Activated T-cell treated with anti-CD3 and anti-CD28 coated beads, Interleukin-2, amount 50 U/mL, for 1 hour (primary cell): ENCODE measurements around the gene ATP8B3.

Experiments
- DNase-seq: peaks from one replicate; pipeline ENCODE4 v3.0.0-alpha.2; 2020

ATP8B3 gene

GRCh38 chr19:1754636-1755466, 57.2 kb downstream of the ATP8B3 start:
- no peak for DNase-seq

DNA sequence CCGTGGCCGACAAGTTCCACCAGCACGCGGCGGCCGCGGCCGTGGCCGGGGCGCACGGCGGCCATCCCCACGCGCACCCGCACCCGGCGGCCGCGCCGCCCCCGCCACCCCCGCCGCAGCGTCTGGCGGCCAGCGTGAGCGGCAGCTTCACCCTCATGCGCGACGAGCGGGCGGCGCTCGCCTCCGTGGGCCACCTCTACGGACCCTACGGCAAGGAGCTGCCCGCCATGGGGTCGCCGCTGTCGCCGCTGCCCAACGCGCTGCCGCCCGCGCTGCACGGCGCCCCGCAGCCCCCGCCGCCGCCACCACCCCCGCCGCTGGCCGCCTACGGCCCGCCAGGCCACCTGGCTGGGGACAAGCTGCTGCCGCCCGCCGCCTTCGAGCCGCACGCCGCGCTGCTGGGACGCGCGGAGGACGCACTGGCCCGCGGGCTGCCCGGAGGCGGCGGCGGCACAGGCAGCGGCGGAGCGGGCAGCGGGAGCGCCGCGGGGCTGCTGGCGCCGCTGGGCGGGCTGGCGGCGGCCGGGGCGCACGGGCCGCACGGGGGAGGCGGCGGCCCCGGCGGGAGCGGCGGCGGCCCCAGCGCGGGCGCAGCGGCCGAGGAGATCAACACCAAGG, 57.9 kb downstream of the ATP8B3 start:
- DNase-seq, result no peak

- DNase-seq, result no peak
Observed at GRCh38 chr19:1752757-1753728, 59.0 kb downstream of the ATP8B3 start, which contains the start of gene ONECUT3. ONECUT3 (plus strand) TSS chr19:1753506; CDS start chr19:1753663, 157 bp downstream.

DNA sequence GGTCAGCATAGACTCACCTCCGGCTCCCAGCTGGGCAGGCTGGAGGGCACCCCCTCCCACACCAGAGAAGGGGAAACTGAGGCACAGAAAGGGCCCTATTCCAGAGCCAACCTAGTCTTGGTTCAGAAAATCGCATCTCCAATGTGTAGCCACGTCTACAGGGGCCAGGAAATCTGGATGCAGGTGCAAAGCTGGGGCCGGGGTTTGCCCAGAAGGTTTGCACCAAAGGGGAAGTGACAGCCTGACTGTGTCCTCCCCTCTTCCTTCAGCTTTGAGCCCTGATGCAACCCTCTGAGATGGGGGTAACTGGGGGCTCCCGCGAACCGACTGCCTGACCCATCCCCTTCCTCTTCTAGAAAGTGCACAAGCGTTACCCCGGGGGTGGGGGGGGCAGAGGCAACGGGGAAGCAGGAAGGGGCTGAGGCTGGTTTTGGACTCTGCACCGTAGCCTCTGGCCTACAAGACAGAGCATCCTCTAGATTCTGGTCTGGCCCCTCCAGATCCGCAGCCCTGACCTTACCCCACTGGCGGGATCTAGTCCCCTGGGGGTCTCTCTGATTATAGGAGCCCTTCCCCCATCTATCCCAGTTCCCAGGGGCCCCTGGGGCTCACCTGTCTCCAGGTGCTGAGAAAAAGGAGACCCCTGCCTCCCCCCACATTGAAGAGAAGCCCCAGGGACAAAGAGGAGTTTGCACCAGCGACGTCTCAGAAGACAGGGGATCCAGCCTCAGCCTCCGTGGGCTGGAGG, 59.9 kb downstream of the ATP8B3 start:
- no peak for DNase-seq

- DNase-seq, result no peak
Observed at GRCh38 chr19:1751367-1752008, 60.6 kb downstream of the ATP8B3 start.

DNA sequence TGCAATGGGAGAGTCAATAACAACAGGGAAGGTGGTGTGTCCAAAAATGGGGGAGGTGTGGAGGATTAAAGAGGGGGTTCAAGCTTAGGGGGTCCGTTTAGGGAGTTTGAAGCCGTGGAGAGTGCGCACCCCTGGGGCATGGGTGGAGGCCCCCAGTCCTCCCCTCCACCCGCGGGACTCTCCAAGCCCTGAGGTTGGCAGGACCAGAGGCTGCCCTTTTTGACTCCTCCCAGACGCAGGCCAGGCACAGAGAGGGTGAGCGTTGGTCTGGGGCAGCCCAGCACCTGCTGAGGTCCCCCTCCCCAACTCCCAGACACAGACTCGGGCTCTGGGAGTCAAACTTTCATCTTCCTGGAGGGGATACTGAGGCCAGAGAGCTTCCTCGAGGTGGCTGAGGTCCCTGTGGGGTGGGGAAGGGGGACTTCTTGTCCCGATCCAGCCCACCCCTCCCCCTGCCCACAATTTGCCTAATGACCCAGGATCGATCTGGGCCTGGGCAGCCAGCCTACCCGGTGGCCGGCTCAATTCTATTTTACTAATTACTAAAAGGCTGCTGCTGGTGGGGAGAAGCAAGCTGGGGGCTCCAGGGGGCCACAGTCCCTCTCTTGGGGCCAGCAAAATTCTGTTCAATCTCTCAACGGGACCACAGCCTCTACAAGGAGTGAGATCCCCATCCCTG, 61.6 kb downstream of the ATP8B3 start:
- DNase-seq, result no peak

GRCh38 chr19:1749373-1750342, 62.4 kb downstream of the ATP8B3 start:
- DNase-seq, result no peak

DNA sequence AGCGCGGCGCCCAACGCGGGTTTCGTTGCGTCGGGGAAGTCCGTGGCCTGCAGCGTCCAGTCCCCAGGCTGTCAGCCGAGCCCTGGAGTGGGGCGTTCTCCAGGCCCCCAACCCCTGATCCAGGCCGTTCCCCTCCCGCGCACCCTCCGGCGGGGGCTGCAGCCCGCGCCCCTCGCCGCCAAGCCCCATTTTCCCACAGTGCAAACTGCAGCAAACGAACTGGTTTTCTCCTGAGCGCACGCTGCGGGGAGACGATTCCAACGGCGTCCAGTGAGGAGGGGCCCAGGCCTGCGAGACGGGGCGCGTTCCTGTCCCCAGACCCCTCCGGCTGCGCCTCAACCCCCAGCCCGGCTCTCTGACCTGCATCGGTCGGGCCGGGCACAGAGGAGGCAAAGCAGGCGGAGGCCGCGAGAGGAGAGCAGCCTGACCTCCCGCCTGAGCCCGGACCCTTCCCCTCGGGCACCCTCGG, 63.2 kb downstream of the ATP8B3 start:
- no peak for DNase-seq

DNA sequence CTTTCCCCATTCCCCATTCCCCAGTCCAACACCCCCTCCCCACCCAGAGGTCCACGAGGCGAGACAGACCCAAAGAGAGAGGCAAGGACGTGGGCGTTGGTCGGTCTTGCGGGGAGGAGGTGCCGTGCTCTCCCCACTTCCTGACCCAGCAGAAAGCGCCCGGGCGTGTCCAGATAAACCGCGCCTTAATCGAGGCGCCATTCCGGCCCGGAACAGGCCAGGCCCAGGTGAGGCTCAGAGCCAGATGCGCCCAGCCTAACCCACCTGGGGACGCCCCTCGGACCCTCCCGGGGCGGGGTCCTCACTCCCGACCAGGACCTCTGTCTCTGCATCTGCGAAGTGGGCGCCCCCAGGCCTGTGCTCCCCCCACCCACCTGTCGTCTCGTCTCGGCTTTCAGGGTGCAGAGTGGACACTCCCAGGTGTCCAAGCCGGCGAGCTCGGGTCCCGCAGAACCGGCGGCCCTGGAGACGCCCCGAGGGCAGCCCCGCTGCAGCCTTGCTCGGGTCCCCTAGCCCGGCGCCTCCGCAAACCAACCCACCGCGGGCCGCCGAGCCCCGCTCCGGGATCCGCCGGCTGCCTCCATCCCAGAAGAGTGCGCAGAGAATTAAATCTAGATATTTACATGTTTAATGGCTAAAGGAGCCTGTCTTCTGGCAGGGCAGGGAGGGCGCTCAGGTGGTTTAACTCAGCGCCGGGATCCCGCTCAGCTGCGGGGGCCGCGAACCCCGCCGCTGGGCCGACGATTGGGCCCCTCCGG, 63.8 kb downstream of the ATP8B3 start:
- DNase-seq, result no peak

GRCh38 chr19:1747285-1748114, 64.6 kb downstream of the ATP8B3 start:
- peak; percentile 41 for DNase-seq

GRCh38 chr19:1746401-1747284, 65.4 kb downstream of the ATP8B3 start:
- DNase-seq, result no peak

GRCh38 chr19:1745589-1746031, 66.5 kb downstream of the ATP8B3 start:
- DNase-seq, result no peak

- DNase-seq, result no peak
Observed at GRCh38 chr19:1744822-1745563, 67.1 kb downstream of the ATP8B3 start.

DNA sequence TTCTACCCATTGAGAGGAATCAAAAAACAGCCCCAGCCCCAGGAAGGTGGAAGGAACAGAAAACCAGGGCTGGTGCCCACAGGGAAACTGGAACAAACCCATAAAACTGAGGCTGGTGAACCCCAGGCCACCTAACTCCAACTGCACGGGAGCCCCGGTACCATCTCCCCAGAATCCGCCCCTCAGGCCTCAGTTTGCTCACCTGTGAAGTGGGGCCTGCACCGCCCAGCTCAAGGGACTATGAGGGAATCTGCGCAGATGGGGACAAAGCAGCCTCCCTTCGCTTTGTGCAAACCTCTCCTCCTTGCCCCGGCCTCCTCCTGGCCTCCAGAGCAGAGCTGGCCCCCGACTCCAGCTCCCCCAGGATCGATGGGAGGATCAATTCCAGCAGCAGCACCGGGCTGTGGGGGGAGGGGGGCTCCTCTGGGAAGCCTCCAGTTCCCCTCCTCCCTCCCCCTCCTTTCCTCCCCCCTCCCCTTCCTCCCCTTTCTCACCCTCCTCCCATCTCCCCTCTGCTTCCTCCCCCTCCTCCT, 67.9 kb downstream of the ATP8B3 start:
- DNase-seq, result no peak

GRCh38 chr19:1742989-1743696, 68.9 kb downstream of the ATP8B3 start:
- no peak for DNase-seq
